ENCODE data around the gene APC.
"Not testable (repeated sequence)": the region's sequence is repeated elsewhere in the genome, so short reads cannot be mapped to it uniquely, and the experiment has no call there.

The APC gene

DNA sequence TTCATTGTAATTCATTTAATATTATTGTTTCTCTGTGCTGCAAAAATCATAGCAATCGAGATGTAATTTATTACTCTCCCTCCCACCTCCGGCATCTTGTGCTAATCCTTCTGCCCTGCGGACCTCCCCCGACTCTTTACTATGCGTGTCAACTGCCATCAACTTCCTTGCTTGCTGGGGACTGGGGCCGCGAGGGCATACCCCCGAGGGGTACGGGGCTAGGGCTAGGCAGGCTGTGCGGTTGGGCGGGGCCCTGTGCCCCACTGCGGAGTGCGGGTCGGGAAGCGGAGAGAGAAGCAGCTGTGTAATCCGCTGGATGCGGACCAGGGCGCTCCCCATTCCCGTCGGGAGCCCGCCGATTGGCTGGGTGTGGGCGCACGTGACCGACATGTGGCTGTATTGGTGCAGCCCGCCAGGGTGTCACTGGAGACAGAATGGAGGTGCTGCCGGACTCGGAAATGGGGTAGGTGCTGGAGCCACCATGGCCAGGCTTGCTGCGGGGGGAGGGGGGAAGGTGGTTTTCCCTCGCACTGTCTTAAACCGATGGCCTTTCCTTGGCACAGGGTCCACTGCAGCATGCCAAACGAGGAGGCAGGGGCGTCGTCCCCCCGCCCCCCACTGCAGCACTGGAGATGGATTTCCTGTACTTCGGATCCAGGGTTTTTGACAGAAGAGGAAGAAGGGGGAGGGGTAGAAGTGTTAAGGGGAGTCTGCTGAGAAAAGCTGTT lies at the start of gene APC:
APC (plus strand) TSS at position 423 of the 728 bp plus-strand sequence. CDS start 17,006 bp downstream, outside the sequence.
- DNase-seq: peak; percentile 89

DNA sequence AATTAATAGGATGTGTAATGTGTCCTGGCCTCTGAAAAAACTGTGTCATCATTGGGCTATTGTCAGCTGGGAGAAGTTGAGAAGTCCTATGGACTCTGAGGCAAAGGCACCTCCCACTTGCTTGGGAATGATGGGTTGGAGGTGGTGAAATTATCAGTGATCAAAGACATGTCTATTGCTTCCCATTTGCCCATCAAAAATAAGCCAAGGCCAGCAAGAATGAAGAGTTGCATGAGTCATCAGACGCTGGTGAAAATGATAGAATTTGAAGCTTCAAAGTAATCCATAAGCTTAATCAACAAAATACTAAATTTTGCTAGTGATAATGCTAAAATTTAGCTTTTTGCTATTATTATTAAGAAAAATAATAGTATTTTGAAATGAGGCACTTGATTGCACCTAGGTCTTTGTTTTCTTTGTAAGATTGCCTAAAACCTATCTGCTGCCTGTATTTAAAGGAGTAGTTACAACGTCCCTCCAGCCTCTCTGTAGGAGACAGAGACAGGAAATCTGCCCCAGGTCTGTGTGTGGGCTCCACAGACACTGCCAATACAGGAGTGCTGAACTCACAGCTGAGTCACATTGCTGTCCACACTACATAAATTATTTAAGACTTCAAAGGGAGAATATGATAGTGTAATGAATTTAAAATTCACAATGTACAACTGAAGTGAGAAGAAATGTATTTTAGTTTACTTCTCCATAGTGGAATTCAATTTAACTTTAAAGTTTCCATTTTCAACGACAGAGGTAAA lies 48.4 kb upstream of the APC start:
- DNase-seq: peak; percentile 90

DNA sequence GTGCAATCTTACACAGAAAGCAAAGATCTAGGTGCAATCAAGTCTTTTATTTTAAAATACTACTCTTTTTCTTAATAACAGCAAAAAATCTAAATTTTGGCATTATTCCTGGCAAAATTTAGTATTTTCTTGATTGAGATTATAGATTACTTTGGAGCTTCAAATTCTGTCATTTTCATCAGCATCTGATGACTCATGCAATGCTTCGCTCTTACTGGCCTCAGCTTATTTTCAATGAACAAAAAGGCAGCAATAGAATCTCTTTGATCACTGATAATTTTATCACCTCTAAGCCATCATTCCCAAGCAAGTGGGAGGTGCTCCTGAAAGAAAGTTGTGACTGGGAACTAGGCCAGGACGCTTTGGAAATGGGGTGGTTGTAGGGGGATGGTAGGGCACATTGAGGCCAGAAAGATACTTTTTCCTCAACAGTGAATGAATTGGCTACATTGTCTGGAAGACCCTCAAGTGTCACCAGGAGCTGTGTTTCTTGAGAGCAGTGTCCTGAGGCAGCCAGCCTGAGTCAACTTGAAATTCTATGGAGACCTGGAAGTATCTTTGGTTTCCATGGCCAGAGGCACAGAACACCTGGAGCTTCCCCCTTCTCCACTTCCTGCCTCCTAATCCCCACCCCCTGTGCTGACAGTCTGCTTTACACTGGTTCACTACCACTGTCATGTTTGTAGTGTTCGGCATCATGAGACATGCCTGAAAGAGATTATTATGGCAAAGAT lies 46.9 kb upstream of the APC start:
- DNase-seq: no peak

DNA sequence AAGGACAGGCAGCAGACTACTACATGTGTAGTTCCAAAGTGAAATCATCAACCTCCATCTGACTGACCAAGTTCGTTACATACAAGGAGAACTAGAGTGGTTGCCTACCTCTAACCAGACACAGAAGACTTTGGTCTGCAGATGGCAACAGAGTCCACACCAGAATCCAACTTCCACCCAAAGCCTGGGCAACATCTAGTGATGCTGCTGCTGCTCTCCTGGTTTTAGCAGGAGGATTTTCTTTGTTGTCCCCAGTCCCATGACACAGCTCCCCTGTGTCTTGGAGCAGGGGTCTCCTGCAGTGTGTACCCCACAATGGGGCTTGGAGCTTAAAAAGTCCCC lies 46.4 kb upstream of the APC start:
- no peak for DNase-seq

DNA sequence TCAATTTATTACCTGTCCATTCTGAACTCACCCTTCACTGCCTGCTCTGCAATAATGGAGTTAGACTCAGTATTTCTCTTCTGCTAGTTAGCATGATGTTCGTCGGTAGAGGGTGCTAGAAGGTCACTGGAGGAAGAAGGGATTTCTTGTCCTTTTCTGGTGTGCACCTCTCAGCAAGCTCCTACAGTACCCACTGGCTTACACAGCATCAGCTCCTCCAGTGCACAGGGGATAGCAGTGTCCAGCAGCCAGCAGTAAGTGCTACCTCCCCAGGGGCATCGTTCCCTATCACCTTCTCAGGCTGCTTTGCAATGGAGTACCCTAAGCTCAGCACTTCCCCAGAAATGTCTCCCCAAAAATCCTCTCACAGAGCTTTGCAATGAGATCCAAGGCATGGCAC lies 45.9 kb upstream of the APC start:
- DNase-seq: no peak

DNA sequence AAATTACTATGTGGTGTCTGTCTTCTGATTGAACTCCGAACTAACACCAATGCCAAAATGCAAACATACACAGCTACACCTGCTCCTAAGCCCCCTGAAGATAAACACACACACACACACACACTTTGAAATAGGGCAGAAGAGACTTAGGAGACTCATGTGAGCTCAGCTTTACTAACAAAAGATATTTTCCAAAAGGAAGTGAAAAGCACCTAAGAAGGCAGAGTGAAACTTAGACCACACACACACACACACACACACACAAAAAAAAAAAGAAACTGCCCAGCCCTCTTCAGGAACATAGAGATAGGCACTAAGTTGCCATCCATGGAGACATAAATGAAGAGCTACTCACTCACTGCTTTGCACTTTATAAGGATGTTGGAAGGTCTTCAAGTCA lies 45.2 kb upstream of the APC start:
- DNase-seq: no peak

DNA sequence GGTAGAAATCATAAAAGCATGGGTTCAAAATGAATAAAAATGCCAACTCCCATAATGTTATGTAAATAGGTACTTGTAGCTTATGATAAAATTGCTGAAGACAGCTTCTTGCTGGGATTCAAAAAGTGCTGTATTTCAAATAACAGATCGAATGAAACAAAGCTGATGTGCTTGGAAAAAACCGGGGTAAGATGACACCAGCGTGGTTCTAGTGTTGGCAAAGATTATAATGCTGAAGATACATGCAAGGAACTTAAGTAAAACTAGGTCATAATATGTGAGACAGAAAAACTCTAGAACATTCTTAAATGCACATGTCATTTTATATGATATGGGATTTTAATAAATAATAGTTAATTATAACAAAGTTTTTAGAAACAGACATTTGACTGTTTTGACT lies 44.4 kb upstream of the APC start:
- no peak for DNase-seq

DNA sequence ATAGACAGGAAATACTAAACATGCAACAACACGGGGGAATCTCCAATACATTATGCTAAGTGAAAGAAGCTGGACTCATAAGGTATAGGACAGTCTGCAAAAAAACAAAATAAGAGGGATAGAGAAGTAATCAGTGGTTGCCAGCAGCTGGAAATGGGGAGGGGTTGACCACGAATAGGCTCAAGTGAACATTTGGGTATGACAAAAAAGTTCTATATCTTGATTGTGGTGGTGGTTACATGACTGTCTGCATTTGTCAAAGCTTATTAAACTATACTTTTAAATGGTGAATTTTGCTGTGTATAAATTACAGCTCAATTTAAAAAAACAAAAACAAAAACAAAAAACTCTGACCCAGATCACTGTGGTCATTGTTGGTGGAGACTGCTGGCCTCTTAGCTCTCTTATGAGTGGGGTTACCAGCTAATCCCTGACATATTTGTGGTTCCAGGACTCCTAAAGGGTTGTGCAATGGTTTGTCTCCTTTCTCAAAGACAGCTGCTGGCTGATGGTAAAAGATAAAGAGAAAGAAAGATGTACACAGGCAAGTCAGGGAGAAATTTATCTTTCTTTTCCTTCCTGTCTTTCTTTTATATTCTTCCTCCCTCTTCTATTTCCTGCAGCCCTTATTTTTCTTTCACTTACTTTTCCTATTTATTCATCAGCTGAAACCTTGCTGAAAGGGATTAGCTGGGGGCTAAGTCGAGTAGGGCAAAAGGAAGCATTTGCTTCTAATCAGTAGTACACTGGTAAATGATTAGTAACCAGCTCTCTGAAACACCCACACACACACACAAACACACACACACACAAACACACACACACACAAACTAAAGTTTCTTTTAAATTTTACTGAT lies 42.6 kb upstream of the APC start:
- peak; percentile 73 for DNase-seq

DNA sequence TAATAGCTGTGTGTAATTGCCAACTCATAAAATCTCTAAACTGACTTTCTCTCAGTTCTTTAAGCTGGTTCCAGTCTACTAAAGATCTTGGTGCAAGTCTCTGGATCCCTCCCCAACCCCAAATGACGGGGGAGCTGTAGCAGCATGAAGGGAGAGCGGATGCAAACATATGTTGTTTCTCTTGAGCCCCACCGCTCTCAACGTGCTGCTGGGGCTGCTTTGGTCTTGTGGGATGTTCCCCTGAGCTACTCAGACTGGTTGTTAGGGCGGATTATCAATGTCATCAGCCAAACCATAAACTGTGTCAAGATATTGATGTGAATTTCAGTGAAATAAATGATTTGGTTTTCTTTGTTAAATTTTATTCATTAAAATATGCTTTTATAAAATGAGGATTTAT lies 40.9 kb upstream of the APC start:
- DNase-seq: no peak

DNA sequence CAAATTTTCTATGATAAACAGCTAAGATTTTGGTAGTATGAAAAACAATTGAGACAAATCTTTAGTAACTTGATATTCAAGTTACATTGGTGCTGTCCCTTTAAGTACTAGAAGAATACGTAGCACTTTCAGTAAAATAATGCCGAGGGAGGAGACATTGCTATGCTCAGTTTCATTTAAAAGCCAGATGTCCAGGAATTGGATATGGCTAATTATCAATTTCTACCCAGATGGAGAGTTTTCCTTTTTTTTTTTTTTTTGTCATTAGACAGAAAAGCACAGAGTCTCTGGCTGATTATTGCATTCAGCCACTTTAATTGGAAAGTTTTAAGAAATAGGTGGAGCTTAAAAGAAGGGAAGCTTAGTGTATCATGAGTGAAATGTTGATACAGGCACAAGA lies 40.4 kb upstream of the APC start:
- no peak for DNase-seq

DNA sequence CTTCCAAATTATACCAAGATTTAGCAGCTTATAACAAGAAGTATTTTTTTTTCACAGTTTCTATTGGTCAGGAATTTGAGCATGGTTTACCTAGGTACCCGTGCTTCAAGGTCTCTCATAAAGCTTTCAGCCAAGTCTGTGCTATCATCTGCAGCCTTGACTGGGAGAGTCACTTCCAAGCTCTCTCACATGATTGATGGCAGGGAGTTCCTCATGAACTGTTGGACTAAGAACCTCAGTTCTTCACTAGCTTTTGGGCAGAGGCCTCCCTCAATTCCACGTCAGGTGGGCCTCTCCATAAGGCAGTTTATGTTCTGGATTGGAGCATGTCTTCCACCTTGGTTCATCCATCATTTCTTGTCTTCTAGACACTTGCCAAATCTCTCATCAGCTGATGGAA lies 39.9 kb upstream of the APC start:
- no peak for DNase-seq

DNA sequence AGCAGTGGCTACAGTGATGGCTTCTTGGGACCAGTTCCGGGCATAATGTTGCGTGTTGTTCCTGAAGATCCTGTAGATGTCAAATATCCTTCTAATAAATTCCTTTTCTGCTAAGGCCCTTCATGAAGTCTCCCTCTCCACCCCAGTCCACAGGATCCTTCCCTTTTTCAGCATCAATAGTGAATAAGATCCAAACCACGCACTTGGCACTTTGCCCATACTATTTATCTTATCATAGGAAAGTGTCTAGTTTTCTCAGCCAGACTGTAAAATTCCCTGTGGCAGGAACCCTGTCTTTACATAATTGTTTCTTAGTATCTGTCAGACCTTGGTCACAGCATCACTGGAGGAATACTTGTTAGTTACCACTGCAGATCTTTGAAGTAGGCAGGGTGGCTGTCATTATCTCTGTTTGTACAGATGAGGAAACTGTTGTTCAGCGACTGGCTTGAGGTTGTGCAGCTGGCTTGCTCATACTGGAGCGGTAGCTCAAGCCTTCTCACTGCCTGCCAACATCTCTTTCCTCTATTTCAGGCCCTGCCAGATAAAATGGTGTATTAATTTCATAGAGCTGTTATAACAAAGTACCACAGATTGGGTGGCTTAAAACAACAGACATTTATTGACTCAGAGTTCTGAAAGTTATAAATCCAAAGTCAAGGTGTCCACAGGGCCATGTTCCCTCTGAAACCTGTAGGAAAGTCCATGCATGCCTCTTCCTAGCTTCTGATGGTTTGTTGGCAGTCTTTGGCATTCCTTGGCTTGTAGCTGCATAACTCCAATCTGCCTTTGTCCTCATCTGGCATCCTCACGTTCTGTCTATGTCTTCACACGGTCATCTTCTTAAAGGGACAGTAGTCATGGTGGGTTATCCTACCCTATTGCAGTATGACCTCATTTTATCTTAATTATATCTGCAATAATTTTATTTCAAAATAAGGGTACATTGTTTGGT lies 33.5 kb upstream of the APC start:
- DNase-seq: peak; percentile 70

DNA sequence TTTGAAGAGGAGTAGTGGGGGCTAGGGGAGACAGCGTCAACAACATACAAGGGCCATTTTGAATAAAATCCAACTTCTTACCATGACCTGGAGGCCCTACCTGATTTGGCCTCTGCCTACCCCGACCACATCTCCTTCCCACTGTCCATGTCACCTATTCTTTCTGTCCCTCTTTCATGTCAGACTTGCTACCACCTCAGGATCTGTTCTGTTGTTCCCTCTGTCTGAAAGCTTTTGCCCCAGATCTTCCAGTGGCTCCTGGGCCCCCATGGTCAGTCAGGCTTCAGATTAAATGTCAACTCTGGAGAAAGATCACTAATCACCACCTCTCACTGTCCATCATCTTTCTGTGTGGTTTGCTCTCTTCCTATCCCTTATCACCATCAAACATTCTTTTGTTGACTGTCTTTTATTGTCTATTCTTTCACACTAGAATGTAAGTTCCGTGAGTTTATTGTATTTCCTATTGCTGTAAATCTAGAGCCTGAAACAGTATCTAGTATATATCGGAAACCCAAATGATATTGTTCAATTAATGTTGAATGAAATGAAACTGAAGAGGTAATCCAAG lies 31.2 kb upstream of the APC start:
- DNase-seq: no peak

DNA sequence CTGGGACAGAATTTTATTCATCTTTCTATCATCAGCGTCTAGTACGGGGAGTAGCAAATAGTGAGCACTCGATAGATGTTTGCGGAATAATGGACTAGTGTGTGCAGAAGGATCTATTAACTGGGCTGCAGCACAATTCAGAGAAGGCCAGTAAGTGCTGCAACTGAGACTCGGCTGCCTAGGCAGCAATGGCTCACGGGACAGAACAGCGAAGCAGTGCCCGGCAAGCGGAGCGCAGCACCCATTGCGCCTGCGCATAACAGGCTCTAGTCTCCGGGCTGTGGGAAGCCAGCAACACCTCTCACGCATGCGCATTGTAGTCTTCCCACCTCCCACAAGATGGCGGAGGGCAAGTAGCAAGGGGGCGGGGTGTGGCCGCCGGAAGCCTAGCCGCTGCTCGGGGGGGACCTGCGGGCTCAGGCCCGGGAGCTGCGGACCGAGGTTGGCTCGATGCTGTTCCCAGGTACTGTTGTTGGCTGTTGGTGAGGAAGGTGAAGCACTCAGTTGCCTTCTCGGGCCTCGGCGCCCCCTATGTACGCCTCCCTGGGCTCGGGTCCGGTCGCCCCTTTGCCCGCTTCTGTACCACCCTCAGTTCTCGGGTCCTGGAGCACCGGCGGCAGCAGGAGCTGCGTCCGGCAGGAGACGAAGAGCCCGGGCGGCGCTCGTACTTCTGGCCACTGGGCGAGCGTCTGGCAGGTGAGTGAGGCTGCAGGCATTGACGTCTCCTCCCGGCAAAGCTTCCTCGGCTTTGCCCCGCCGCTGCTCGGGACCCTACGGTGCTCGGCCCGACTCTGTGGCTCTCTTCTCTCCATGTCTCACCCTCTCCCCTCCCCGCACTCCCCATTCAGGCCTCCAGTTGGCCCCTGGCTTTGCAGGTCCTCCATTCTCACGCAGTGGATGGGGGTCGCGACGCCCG lies 30.2 kb upstream of the APC start:
- DNase-seq: peak; percentile 98

DNA sequence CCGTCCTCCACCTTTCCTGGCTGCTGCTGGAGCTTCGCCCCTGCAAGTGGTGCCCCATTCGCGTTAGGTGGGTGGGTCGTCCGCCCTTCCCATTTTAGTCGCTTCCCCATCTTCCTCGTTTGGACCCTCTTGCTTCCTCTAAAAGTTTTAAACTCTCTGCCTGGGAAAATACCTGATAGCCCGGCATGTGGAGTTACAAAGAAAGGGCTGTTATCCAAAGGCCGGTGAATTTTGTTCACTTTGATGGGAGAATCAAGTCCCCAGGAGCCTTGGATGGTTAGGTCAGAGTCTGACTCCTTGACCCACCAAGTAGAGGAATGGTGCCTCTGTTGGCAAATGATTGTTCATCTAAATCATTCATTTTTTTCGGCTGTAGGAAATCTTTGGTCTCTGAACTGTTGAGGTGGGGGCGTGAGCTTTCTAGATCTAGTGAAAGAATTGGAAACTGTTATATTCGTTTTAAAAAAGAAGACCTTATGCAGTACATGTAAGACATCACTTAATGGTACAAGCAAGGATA lies 29.5 kb upstream of the APC start:
- no peak for DNase-seq

DNA sequence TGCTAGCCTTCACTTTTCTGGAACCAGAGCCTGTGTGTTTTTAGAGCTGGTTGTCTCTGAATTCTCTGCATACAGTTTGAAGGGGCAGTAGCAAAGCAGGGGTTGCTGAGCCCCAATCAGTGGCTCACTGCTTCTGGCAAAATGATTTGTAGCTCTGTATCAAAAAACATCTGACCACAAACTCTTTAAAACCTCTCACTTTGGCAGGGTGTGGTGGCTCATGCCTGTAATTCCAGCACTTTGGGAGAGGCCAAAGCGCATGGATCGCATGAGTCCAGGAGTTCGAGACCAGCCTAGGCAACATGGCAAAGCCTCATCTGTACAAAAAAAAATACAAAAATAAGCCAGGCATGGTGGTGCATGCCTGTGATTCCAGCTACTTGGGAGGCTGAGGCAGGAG lies 28.3 kb upstream of the APC start:
- peak; percentile 25 for DNase-seq

DNA sequence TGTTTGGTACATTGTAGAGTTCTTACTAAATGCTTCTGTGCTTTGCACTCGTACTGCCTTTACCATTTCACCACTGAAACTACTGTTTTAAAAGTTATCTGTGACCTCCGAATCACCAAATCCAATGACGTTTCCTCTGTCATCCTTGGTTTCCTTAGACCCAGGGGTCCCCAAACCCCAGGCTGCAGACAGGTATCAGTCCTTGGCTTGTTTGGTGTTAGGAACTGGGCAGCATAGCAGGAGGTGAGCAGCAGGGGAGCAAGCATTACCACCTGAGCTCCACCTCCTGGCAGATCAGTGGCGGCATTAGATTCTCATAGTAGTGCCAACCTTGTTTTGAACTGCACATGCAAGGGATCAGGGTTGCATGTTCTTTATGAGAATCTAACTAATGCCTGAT lies 26.8 kb upstream of the APC start:
- no peak for DNase-seq

DNA sequence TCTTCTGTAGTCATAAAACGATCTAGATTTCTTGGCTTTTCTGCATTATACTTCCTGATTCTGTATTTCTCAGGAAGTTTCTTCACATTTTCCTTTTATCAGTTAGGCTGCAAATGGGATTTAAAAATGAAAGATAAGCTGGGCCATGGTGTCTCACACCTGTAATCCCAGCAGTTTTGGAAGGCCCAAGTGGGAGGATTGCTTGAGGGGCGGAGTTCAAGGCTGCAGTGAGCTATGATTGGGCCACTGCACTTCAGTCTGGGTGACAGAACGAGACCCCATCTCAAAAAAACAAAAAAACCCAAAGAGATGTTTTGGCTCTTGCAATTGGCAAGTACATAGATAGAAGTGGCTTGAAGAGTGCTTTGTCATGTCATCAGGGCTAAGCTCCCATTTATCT lies 26.2 kb upstream of the APC start:
- no peak for DNase-seq

DNA sequence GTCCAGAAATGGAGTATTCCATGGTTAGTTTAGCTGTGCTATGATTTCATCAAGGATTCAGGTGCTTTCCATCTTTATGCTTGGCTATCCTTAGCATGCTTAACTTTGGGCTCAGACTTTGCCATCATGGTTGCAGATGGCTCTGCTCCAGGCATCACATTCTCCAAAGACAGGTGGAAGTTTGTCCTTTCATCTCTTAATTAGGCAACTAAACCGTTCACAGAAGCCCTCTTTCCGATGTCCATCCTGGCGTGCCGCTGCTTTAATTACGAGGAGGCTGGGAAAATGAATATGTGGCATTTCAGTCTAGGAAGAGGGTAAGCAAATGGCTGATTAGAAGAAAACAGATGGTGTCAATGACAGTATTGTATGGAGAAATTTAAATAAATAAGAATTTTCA lies 24.5 kb upstream of the APC start:
- DNase-seq: no peak

DNA sequence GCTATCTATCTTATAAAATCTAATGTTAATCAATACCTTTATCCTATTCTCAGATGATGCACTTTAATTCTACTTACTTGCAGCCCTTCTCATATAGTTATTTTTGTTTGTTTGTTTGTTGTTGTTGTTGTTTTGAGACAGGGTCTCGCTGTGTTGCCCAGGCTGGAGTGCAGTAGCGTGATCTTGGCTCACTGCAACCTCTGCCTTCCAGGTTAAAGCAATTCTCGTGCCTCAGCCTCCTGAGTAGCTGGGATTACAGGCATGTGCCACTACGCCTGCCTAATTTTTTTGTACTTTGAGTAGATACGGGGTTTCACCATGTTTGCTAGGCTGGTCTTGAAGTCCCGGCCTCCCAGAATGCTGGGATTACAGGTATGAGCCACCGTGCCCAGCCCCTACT lies 20.8 kb upstream of the APC start:
- DNase-seq: not testable (repeated sequence)
